ENCODE data around the gene GORASP2.

DNA sequence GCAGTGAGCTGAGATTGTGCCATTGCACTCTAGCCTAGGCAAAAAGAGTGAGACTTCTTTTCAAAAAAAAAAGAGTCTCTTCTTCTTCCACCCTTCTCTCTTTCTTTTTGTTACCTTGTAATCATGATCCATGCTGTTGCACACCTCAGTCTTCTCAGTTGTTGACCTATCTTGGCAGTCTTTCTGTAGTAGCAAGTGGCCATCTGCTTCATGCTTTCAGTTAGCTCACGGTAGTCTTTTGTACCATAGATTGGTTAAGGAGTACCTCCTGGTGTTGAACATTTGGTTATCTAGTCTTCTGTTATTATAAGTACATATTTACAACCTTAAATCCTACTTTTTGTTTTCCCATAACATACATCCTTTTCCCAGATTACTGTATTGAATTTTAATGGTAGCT lies 3.1 kb downstream of the GORASP2 start:
- TF ChIP-seq CTCF (IDR thresholded peaks at IDR 0.05) (no peak), EZH2 (IDR thresholded peaks at IDR 0.05) (no peak)

Data from neural progenitor cell (in vitro differentiated cells).